PFSK-1 (cell line): Measurements from ENCODE around the gene SERHL2. TPM values are rescaled to one million over a fixed set of nuclear protein-coding genes. Genes with fewer than 3 reads are reported as not detected.

Experiments used
- FOXP2 ChIP-seq: optimal IDR thresholded peaks from 2 replicates; pipeline ENCODE3; 2011; ENCODE audit warnings: borderline replicate concordance, control low read depth, inconsistent platforms; ENCODE audit not compliant: insufficient read depth; ENCODE audit errors: extremely low read length, extremely low read depth
- POLR2AphosphoS5 ChIP-seq: IDR thresholded peaks from 2 replicates; pipeline ENCODE4 v1.6.1; 2012; ENCODE audit warnings: low read depth, mild to moderate bottlenecking, control low read depth, low read length, moderate library complexity
- REST ChIP-seq, 2 experiments: IDR thresholded peaks; 2 replicates each; pipeline versions ENCODE4 v1.6.1 to v1.8.0; 2011 to 2012; ENCODE audit warnings: low read depth in 2 of 2, low read length in 2 of 2, control low read depth in 1 of 2, inconsistent platforms in 1 of 2, mild to moderate bottlenecking in 1 of 2, moderate library complexity in 1 of 2; ENCODE audit not compliant: insufficient read depth in 1 of 2
- SIN3A ChIP-seq: IDR thresholded peaks from 2 replicates; pipeline ENCODE4 v1.6.1; 2012; ENCODE audit warnings: mild to moderate bottlenecking, low read length, moderate library complexity, borderline replicate concordance; ENCODE audit not compliant: insufficient read depth
- TAF1 ChIP-seq: IDR thresholded peaks from 2 replicates; pipeline ENCODE4 v1.6.1; 2012; ENCODE audit warnings: low read length, control low read depth, borderline replicate concordance; ENCODE audit not compliant: insufficient read depth
- polyA plus RNA-seq: library from polyadenylated mRNA; unstranded; fragments of >200 nt; gene quantifications from one replicate; pipeline ENCODE4 v1.2.1, GENCODE V29; 2012; ENCODE audit warnings: low read depth, missing spikeins; ENCODE audit not compliant: insufficient read length

The SERHL2 gene
- polyA plus RNA-seq, result 4.7 TPM

GRCh38 chr22:42553475-42554361, at the start of gene SERHL2:
TSS of gene SERHL2 (plus strand) at chr22:42553956. CDS start at chr22:42554021, 65 bp downstream.
- no peak for TF ChIP-seq REST (IDR thresholded peaks at IDR 0.05; ENCODE audit: insufficient read depth in 1 of 2, low read depth in 2 of 2, low read length in 2 of 2)
- TF ChIP-seq FOXP2, result no peak
- no peak for TF ChIP-seq TAF1
- TF ChIP-seq POLR2AphosphoS5, result no peak

- TF ChIP-seq SIN3A (no peak), TAF1 (no peak), POLR2AphosphoS5 (no peak), REST (IDR thresholded peaks at IDR 0.05; ENCODE audit: insufficient read depth in 1 of 2, low read depth in 2 of 2, low read length in 2 of 2) (no peak), FOXP2 (no peak)
These were observed 44.2 kb upstream of the SERHL2 start for GRCh38 chr22:42509548-42509947.

- no peak for TF ChIP-seq REST (IDR thresholded peaks at IDR 0.05; ENCODE audit: insufficient read depth in 1 of 2, low read depth in 2 of 2, low read length in 2 of 2)
- TF ChIP-seq SIN3A, result no peak
- TF ChIP-seq FOXP2, result no peak
- no peak for TF ChIP-seq TAF1
- TF ChIP-seq POLR2AphosphoS5, result no peak
These were observed 42.3 kb upstream of the SERHL2 start for GRCh38 chr22:42511401-42511891.

- no peak for TF ChIP-seq POLR2AphosphoS5
- no peak for TF ChIP-seq FOXP2
- TF ChIP-seq REST (IDR thresholded peaks at IDR 0.05; ENCODE audit: insufficient read depth in 1 of 2, low read depth in 2 of 2, low read length in 2 of 2), result no peak
- TF ChIP-seq TAF1, result no peak
- TF ChIP-seq SIN3A, result no peak
These were observed 37.9 kb upstream of the SERHL2 start for GRCh38 chr22:42515896-42516295.
